A673 (cell line): ENCODE results near the gene UXS1. TPM values are rescaled to one million over a fixed set of nuclear protein-coding genes. Genes with fewer than 3 reads are reported as not detected.

Source experiments
- BruUV-seq: library from RNA; stranded (reverse); fragments of 400-500 nt; replicated peaks from 2 replicates; lab custom pipeline; 2021; lab: Mats Ljungman, UMichigan
- CTCF ChIA-PET: fragments of 300-600 bp; sonication (Branson Sonifier 250); formaldehyde crosslinking; loops from one replicate; lab custom pipeline; 2022; ENCODE audit warnings: antibody characterized with exemption; lab: Charles Lee
- POLR2A ChIA-PET: fragments of 300-600 bp; sonication (Branson Sonifier 250); formaldehyde crosslinking; loops from one replicate; lab custom pipeline; 2022; ENCODE audit warnings: antibody characterized with exemption; ENCODE audit not compliant: low non-redundant PET; lab: Charles Lee
- DNase-seq: peaks from one replicate; pipeline ENCODE4 v3.0.0-alpha.2; 2015; ENCODE audit warnings: low spot score
- H3K27ac ChIP-seq: fragments of 200-600 bp; sonication (generic); 2 replicates; pipeline ENCODE4 v1.5.1; 2016; ENCODE audit warnings: mixed run types, low read depth, mild to moderate bottlenecking, mixed read lengths, antibody characterized with exemption, low read length; ENCODE audit not compliant: poor library complexity, severe bottlenecking
- H3K27me3 ChIP-seq: fragments of 200-600 bp; sonication (generic); replicated peaks from 2 replicates; pipeline ENCODE4 v1.6.1; 2017; ENCODE audit warnings: mixed run types, low read depth, mild to moderate bottlenecking, mixed read lengths, antibody characterized with exemption, low read length; ENCODE audit not compliant: insufficient read depth, poor library complexity
- H3K36me3 ChIP-seq: fragments of 200-600 bp; sonication (generic); 2 replicates; pipeline ENCODE4 v1.6.1; 2016; ENCODE audit warnings: mixed run types, mild to moderate bottlenecking, mixed read lengths, antibody characterized with exemption, low read length; ENCODE audit not compliant: insufficient read depth, poor library complexity, severe bottlenecking
- H3K4me1 ChIP-seq: fragments of 200-600 bp; sonication (generic); 2 replicates; pipeline ENCODE4 v1.6.1; 2017; ENCODE audit warnings: mixed run types, mild to moderate bottlenecking, mixed read lengths, antibody characterized with exemption, low read length; ENCODE audit not compliant: insufficient read depth, poor library complexity, severe bottlenecking
- H3K4me3 ChIP-seq: fragments of 200-600 bp; sonication (generic); 2 replicates; pipeline ENCODE4 v1.5.1; 2016; ENCODE audit warnings: low read depth, mixed run types, mild to moderate bottlenecking, mixed read lengths, low read length; ENCODE audit not compliant: poor library complexity, severe bottlenecking
- H3K9me3 ChIP-seq: fragments of 200-600 bp; sonication (generic); 2 replicates; pipeline ENCODE4 v1.6.1; 2016; ENCODE audit warnings: mixed run types, low read depth, mild to moderate bottlenecking, mixed read lengths, antibody characterized with exemption, low read length; ENCODE audit not compliant: poor library complexity, severe bottlenecking
- EZH2 ChIP-seq: fragments of 200-600 bp; sonication (generic); IDR thresholded peaks from 2 replicates; pipeline ENCODE4 v1.6.1; 2017; ENCODE audit warnings: borderline replicate concordance, low read depth, mild to moderate bottlenecking, mixed read lengths, antibody characterized with exemption, low read length; ENCODE audit not compliant: poor library complexity, severe bottlenecking
- intact Hi-C: fragments of 100-400 bp; cut with micrococcal nuclease; formaldehyde crosslinking; loops from one replicate; pipeline ENCODE4 v1.10.0; 2022; ENCODE audit not compliant: unreplicated experiment
- total RNA-seq: library from RNA; stranded (reverse); gene quantifications from 2 replicates; pipeline ENCODE4 v1.2.3, GENCODE V29; 2021
- TF ChIP-seq, protein P1 (sequence below): fragments of 300-800, 200-600 bp; sonication (generic); conservative IDR thresholded peaks from 2 replicates; pipeline ENCODE4 v1.5.1; 2017; ENCODE audit warnings: low read depth, mild to moderate bottlenecking, antibody characterized with exemption, low read length, moderate library complexity, mixed read lengths

The UXS1 gene
- total RNA-seq, 1 experiment from 2014 or later, result 48.6 TPM

DNA sequence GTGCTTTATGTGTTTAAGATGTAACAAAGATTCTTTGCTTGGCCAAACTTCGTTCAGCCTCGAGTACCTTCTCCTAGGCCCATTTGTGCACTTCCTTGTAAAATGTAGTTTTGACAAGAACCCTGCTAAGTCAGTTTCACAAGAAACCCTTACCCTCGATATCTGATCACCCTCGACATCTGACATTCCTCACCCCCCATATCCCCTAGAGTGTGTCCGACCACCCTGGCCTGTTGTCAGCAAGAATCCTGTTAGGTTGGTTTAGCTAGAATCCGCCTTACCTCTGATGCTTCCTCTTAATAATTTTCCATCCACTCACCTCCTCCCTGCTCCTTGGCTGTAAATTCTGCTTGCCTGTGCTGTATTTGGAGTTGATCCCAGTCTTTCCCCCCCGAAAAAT is 85.3 kb downstream of the UXS1 start:
- Histone ChIP-seq H3K36me3 (no peaks in the 10 kb centered on the region), H3K27me3 (no peaks in the 10 kb centered on the region), H3K9me3 (no peaks in the 10 kb centered on the region), H3K4me1 (no peaks in the 10 kb centered on the region), H3K4me3 (no peak overlapping the region), H3K27ac (no peak overlapping the region)
- intact Hi-C loops, result loop anchor here (10.0 kb wide), 1 partner anchor 136 kb away; no protein-coding TSS in a partner anchor
- DNase-seq, result no peak
- ChIA-PET CTCF (no interaction called here), POLR2A (interaction anchor here (0.5 to 0.6 kb wide), 2 partner anchors 121 to 166 kb away, joined by 3 read pairs; no protein-coding TSS in a partner anchor)
- no TSS peak for BruUV-seq
- TF ChIP-seq EZH2, result no peak
- TF ChIP-seq, protein P1, sequence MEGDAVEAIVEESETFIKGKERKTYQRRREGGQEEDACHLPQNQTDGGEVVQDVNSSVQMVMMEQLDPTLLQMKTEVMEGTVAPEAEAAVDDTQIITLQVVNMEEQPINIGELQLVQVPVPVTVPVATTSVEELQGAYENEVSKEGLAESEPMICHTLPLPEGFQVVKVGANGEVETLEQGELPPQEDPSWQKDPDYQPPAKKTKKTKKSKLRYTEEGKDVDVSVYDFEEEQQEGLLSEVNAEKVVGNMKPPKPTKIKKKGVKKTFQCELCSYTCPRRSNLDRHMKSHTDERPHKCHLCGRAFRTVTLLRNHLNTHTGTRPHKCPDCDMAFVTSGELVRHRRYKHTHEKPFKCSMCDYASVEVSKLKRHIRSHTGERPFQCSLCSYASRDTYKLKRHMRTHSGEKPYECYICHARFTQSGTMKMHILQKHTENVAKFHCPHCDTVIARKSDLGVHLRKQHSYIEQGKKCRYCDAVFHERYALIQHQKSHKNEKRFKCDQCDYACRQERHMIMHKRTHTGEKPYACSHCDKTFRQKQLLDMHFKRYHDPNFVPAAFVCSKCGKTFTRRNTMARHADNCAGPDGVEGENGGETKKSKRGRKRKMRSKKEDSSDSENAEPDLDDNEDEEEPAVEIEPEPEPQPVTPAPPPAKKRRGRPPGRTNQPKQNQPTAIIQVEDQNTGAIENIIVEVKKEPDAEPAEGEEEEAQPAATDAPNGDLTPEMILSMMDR, result no peak

GRCh38 chr2:106108351-106108750 is 85.8 kb downstream of the UXS1 start:
- ChIA-PET POLR2A (interaction anchor here (0.5 to 0.6 kb wide), 2 partner anchors 122 to 167 kb away, joined by 3 read pairs; no protein-coding TSS in a partner anchor), CTCF (no interaction called here)
- intact Hi-C loops, result loop anchor here (10.0 kb wide), 1 partner anchor 136 kb away; no protein-coding TSS in a partner anchor
- H3K4me3 ChIP-seq, result no peak overlapping the region
- no peak for DNase-seq
- BruUV-seq, result no TSS peak
- no peaks in the 10 kb centered on the region for H3K4me1 ChIP-seq
- no peaks in the 10 kb centered on the region for H3K36me3 ChIP-seq
- no peak overlapping the region for H3K27ac ChIP-seq
- H3K9me3 ChIP-seq, result no peaks in the 10 kb centered on the region
- TF ChIP-seq EZH2, result no peak
- TF ChIP-seq, protein P1, result peak; percentile 29
- no peaks in the 10 kb centered on the region for H3K27me3 ChIP-seq

DNA sequence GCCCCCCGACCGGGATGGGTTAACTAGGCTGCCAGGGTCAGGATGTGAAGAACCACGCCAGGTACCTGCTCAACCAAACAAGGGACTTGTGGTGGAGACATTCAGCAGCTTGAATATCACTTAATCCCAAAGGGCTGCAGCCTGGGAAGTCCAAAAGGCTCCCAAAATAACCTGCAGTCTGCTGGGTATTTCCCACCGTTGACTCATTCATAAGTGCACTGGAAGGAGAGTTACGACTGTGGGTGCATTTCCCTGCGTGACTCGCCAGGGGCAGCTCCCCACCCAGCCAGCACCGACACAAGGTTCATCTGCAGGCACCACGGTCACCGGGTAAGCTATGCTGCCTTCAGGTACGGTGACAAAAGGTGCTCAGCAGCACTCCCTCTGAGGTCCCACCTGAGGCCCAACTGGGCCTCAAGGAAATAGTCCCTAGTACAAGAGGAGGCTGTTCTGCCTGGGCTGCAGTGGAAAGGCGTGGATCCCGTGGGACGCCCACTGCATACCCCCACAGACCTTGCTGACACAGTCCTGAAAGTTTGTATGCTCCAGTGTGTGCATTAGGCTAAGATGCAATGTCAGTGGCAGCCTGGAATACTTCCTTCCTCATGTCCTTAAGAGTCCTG is 86.5 kb downstream of the UXS1 start:
- POLR2A ChIA-PET, result no interaction called here
- Histone ChIP-seq H3K4me3 (no peak overlapping the region), H3K36me3 (no peaks in the 10 kb centered on the region), H3K27me3 (no peaks in the 10 kb centered on the region), H3K27ac (no peak overlapping the region), H3K4me1 (no peaks in the 10 kb centered on the region), H3K9me3 (no peaks in the 10 kb centered on the region)
- CTCF ChIA-PET, result no interaction called here
- no peak for DNase-seq
- no TSS peak for BruUV-seq
- no peak for TF ChIP-seq EZH2
- TF ChIP-seq, protein P1, result no peak
- intact Hi-C loops, result loop anchor here (10.0 kb wide), 1 partner anchor 137 kb away; no protein-coding TSS in a partner anchor
